AG10803 (cell line): Measurements from ENCODE around the gene TNFRSF1A.
A peak's percentile ranks its signal among the peaks of the same experiment; 100 is the strongest.

Source experiments
- DNase-seq: peaks from one replicate; pipeline ENCODE4 v3.0.0; 2010; ENCODE audit warnings: low read depth
- H3K4me3 ChIP-seq: 2 replicates; pipeline ENCODE4 v1.5.1; 2011; ENCODE audit warnings: mild to moderate bottlenecking, low read length, control low read depth
- TF ChIP-seq, protein P1 (sequence below): conservative IDR thresholded peaks from 2 replicates; pipeline ENCODE4 v1.5.1; 2011; ENCODE audit warnings: mild to moderate bottlenecking, low read length, control low read depth, inconsistent platforms

TNFRSF1A gene

DNA sequence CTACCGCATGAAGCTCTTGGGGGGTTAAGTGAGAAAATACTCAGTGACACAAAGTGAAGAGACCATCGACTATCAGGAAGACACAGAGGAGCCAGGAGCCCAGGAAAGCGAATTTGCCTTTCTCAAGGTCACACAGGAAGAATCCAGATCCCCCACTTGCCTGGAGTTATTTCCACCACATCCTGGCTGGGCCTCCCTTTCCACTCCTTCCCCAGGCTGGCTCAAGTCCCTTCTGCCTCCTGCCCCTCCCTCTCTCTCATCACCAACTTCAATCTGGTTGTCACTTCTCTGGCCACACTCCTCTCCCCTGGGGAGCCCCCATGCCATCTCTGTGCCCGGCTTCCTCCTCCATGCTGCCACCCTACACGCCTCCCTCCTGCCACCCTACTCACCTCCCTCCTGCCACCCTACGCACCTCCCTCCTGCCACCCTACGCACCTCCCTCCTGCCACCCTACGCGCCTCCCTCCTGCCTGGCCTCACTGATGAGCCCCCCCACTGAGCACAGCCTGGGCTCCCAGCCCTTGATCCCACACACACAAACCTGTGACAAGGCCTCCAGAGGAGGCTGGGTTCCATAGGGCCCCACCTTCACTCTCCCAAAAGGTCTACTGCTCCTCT, 27.1 kb upstream of the TNFRSF1A start:
- DNase-seq: no peak
- no peak overlapping the region for H3K4me3 ChIP-seq
- TF ChIP-seq, protein P1, sequence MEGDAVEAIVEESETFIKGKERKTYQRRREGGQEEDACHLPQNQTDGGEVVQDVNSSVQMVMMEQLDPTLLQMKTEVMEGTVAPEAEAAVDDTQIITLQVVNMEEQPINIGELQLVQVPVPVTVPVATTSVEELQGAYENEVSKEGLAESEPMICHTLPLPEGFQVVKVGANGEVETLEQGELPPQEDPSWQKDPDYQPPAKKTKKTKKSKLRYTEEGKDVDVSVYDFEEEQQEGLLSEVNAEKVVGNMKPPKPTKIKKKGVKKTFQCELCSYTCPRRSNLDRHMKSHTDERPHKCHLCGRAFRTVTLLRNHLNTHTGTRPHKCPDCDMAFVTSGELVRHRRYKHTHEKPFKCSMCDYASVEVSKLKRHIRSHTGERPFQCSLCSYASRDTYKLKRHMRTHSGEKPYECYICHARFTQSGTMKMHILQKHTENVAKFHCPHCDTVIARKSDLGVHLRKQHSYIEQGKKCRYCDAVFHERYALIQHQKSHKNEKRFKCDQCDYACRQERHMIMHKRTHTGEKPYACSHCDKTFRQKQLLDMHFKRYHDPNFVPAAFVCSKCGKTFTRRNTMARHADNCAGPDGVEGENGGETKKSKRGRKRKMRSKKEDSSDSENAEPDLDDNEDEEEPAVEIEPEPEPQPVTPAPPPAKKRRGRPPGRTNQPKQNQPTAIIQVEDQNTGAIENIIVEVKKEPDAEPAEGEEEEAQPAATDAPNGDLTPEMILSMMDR: no peak

DNA sequence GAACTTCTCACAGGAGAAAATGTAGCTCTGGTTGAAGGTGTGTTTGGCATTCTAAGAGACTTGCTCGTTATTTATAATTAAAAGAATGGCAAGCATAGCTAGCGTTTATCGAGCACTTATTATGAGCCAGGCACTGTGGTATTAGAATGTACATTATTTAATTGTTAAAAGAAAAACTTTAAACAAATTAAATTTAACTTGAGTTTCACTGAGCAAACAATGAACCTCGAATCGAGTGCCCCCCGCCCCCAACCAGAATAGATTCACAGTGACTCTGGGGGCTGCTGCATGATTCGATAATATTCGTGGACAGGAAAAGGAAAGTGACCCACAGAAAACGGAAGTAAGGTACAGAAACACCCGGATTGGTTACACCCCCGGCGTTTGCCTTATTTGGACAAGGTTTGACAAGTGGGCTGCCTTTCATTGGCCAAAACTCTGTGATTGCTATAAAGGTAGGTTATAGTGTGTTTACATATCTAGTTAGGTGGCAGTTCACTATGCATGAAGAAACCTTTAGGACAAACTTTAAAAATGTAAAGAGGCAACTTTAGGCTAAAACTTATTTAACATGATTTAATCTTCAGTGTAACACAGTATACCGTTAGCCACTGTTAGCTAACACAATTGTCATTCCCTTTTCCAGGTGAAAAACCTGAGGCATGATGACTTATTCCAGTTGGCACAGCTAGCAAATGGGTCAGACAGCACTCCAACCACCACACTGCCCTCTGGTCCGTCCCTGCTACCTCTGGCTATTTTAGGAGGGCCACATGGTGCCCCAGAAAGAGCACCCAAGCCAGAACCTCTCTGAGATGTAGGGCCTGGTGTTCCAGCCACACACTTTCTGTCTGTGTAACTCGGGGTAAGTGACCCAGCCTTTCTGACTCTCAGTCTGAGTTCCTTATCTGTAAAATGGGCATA, 26.4 kb upstream of the TNFRSF1A start:
- no peak for DNase-seq
- TF ChIP-seq, protein P1: no peak

DNA sequence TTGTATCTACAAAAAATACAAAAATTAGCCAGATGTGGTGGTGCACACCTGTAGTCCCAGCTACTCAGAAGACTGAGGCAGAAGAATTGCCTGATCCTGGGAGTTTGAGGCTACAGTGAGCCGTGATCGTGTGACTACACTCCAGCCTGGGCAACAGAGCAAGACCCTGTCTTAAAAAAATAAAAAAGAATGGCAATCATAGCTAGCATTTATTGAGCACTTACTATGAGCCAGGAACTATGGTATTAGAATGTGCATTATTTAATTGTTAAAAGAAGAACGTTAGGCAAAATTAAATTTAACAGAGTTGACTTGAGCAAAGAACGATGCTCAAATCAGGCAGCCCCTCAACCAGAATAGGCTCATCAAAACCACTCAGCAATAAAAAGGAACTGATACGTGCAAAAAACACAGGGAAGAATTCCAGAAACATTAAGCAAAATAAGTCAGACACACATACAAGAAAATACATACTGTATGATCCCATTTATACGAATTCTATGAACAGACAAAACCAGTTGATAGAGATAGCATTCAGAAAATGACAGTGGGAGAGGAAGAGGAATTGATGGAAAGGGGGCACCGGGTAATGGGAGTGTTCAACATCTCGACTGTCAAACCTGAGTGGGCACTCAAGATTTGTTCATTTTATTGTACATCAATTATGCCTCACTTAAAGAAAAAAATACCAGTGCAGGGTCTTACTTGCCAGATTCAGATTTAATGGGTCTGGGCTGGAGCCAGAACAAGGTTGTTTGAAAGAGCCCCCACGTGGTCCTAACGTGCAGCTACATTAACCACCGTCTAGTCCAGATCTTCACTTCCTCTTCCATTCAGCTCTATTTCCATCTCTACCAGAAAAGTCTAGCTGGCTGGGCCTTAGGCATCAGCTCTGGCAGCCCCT, 25.4 kb upstream of the TNFRSF1A start:
- H3K4me3 ChIP-seq: no peak overlapping the region
- DNase-seq: no peak
- TF ChIP-seq, protein P1: peak; percentile 23

More for the DNA sequence above, 26.4 kb upstream of the TNFRSF1A start:
- H3K4me3 ChIP-seq: no peak overlapping the region

DNA sequence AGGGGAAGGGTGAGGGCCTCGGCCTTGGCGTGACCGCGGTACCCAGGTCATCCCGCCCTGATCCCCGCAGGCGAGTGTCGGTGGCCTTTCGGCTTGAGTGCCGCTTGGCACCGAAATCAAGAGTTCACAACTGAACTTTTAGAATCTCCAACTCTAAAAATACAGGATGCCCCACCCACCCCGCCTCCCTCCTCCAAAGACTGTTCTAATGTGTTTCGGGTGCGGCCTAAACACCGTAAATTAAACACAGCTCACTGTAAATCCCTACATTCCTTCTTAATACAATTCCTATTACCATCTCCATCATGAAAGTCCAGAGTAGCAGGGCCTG, 22.1 kb upstream of the TNFRSF1A start:
- H3K4me3 ChIP-seq: peak overlapping the region; percentile 76
- no peak for DNase-seq

DNA sequence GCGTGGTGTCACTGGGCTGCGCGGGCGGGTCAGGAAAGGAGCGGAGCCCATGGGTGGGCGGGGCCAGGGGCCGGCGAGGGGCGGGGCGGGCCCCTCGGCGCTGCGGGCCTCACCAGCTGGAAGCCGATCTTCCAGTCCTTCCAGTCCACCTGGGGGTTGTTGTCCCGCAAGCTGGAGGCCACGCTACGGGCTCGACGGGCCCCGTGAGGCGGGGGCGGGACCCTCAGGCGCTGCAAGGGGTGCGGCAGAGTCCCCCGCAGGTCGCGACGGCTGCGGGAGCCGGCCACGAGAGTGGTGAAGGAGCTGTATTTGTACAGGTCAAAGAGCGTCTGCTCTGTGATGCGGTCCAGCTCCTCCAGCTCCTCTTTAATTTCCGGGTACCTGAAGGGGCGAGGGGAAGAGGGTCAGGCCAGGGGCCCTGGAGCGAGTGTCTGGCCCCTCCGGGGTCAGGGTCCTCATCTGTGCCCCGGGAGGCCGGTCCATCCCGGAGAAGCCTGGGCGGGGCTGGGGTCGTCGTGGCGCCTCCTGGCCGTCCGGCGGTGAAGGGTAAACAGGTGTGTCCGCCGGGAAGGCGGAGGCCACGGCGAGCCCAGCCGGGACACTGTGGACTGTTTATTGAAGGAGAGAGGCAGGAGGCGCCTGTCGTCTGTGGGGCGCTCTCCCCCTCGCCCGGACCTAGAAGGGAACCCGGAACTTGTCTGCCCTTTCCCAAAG, 21.6 kb upstream of the TNFRSF1A start:
- peak overlapping the region; percentile 76 for H3K4me3 ChIP-seq
- TF ChIP-seq, protein P1: no peak
- DNase-seq: peak; percentile 59

More for the DNA sequence above, 22.1 kb upstream of the TNFRSF1A start:
- TF ChIP-seq, protein P1: no peak

DNA sequence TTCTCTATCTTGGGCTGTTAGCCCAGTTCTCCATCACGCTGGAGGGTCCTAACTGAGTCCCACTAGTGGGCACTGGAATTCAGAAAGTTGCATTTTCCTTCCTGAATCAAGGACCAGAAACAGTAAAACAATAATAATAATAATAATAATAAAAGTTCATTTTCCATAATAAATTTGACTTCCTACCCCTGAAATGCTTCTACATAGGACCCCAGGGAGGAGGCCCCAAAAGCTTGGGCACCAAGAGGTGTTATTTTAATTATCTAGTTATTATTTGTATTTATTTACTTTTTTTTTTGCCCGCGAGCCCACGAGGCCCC, 21.1 kb upstream of the TNFRSF1A start:
- no peak for DNase-seq
- TF ChIP-seq, protein P1: no peak
- no peak overlapping the region for H3K4me3 ChIP-seq
